K562 (cell line): ENCODE data around the gene CCDC77. TPM values are rescaled to one million over a fixed set of nuclear protein-coding genes. Genes with fewer than 3 reads are reported as not detected.

ENCODE experiments used
- ATAC-seq: fragments of 200-7000 bp; cut with Tn5 transposase; 3 replicates; pipeline ENCODE4 v1.9.1; 2020; ENCODE audit warnings: moderate library complexity
- Bru-seq: library from RNA; stranded (reverse); fragments of 400-500 nt; gene quantifications from one replicate; lab custom pipeline; 2021; lab: Mats Ljungman, UMichigan
- BruChase-seq, 2 experiments: library from RNA; stranded (reverse); fragments of 400-500 nt; gene quantifications; one replicate each; lab custom pipeline; 2021; lab: Mats Ljungman, UMichigan
- BruUV-seq: library from RNA; stranded (reverse); fragments of 400-500 nt; replicated peaks from 2 replicates; lab custom pipeline; 2021; lab: Mats Ljungman, UMichigan
- CTCF ChIA-PET: fragments of 300-600 bp; formaldehyde crosslinking; extraction: SDS; loops from one replicate; lab custom pipeline; 2021; ENCODE audit warnings: low intra/inter-chr PET ratio; lab: Yijun Ruan, JAX
- POLR2A ChIA-PET: fragments of 300-600, 350-650 bp; sonication (Branson Sonifier 250); formaldehyde crosslinking; extraction: SDS; loops from one replicate; lab custom pipeline; 2021; ENCODE audit warnings: antibody characterized with exemption, inconsistent platforms; lab: Yijun Ruan, JAX
- DNase-seq, 4 experiments: peaks; one replicate each; pipeline versions ENCODE4 v3.0.0 to v3.0.0-alpha.2; 2011 to 2018; ENCODE audit warnings: low spot score in 3 of 4, mixed read lengths in 3 of 4; ENCODE audit errors: extremely low read depth in 1 of 4
- FAIRE-seq: peaks from 2 replicates; lab custom pipeline; 2011; peaks lifted over from hg19 to GRCh38; lab: Jason Lieb, UNC
- H2AFZ ChIP-seq: 2 replicates; pipeline ENCODE4 v1.6.0; 2011; ENCODE audit warnings: low read depth, low read length, control low read depth, inconsistent platforms
- H3K27ac ChIP-seq: fragments of 200-600 bp; 3 replicates; pipeline ENCODE4 v1.8.0; 2011; ENCODE audit warnings: low read depth, mild to moderate bottlenecking, control low read depth, inconsistent platforms, low read length, moderate library complexity, mixed read lengths; ENCODE audit errors: extremely low read depth
- H3K27me3 ChIP-seq, 2 experiments: fragments of 300-600 bp in 1 of 2; 2 replicates in 1 of 2; 3 replicates in 1 of 2; pipeline versions ENCODE4 v1.6.0 to v1.8.0; 2011; ENCODE audit warnings: inconsistent platforms in 2 of 2, low read length in 2 of 2, mild to moderate bottlenecking in 1 of 2, mixed read lengths in 1 of 2, moderate library complexity in 1 of 2; ENCODE audit not compliant: control insufficient read depth in 2 of 2, insufficient read depth in 2 of 2
- H3K36me3 ChIP-seq: fragments of 300-600 bp; 3 replicates; pipeline ENCODE4 v1.8.0; 2011; ENCODE audit warnings: mild to moderate bottlenecking, low read length, inconsistent platforms; ENCODE audit not compliant: control insufficient read depth, insufficient read depth
- H3K4me1 ChIP-seq, 2 experiments: fragments of 200-600 bp in 1 of 2; replicated peaks in 1 of 2; 2 replicates in 1 of 2; 3 replicates in 1 of 2; pipeline versions ENCODE4 v1.5.1 to v1.8.0; 2011; ENCODE audit warnings: inconsistent platforms in 2 of 2, low read length in 2 of 2, mild to moderate bottlenecking in 1 of 2, mixed read lengths in 1 of 2, moderate library complexity in 1 of 2; ENCODE audit not compliant: control insufficient read depth in 2 of 2, insufficient read depth in 2 of 2
- H3K4me2 ChIP-seq: 2 replicates; pipeline ENCODE4 v1.6.1; 2011; ENCODE audit warnings: low read length, control low read depth, inconsistent platforms, mixed read lengths; ENCODE audit not compliant: insufficient read depth
- H3K4me3 ChIP-seq: fragments of 200-600 bp; sonication (generic), shearing (Covaris generic); 2 replicates; pipeline ENCODE4 v1.5.1; 2016; ENCODE audit warnings: control low read depth, inconsistent platforms
- H3K79me2 ChIP-seq: fragments of 200-600 bp; 3 replicates; pipeline ENCODE4 v1.8.0; 2011; ENCODE audit warnings: low read length, inconsistent platforms; ENCODE audit not compliant: control insufficient read depth, insufficient read depth
- H3K9ac ChIP-seq, 2 experiments: 2 replicates each; pipeline versions ENCODE4 v1.6.0 to v1.6.1; 2011; ENCODE audit warnings: low read depth in 2 of 2, low read length in 2 of 2, control low read depth in 1 of 2, inconsistent platforms in 1 of 2, mild to moderate bottlenecking in 1 of 2, mixed read lengths in 1 of 2; ENCODE audit not compliant: insufficient read depth in 1 of 2
- H3K9me1 ChIP-seq: one replicate; pipeline ENCODE4 v1.6.0; 2011; ENCODE audit warnings: inconsistent platforms, mild to moderate bottlenecking, low read length, moderate library complexity; ENCODE audit not compliant: control insufficient read depth, insufficient read depth
- H3K9me3 ChIP-seq: replicated peaks from 2 replicates; pipeline ENCODE4 v1.5.1; 2011; ENCODE audit warnings: low read depth, low read length, inconsistent platforms; ENCODE audit not compliant: control insufficient read depth, insufficient read depth
- H4K20me1 ChIP-seq: replicated peaks from 2 replicates; pipeline ENCODE4 v1.6.1; 2011; ENCODE audit warnings: low read length, inconsistent platforms, mixed read lengths; ENCODE audit not compliant: control insufficient read depth, insufficient read depth
- DPF2 ChIP-seq: fragments of 450-650 bp; IDR thresholded peaks from 2 replicates; pipeline ENCODE4 v1.6.1; 2016
- NFATC3 ChIP-seq: fragments of 450-650 bp; IDR thresholded peaks from 2 replicates; pipeline ENCODE4 v1.6.1; 2017; ENCODE audit warnings: mild to moderate bottlenecking
- RBM17 ChIP-seq: fragments of 200-400 bp; formaldehyde crosslinking; IDR thresholded peaks from 2 replicates; pipeline ENCODE4 v1.6.1; 2017; ENCODE audit warnings: low read depth, mild to moderate bottlenecking, low read length, borderline replicate concordance
- SAP30 ChIP-seq: fragments of 200-600 bp; sonication (generic); IDR thresholded peaks from 2 replicates; pipeline ENCODE4 v1.6.1; 2012; ENCODE audit warnings: borderline replicate concordance, low read depth, mild to moderate bottlenecking, moderate library complexity, low read length, control low read depth, inconsistent platforms; ENCODE audit not compliant: insufficient read depth, poor library complexity, severe bottlenecking
- SMARCC2 ChIP-seq: fragments of 450-650 bp; IDR thresholded peaks from 2 replicates; pipeline ENCODE4 v1.6.1; 2017; ENCODE audit warnings: antibody characterized with exemption, moderate library complexity, mild to moderate bottlenecking, low read depth
- SRSF3 ChIP-seq: fragments of 200-400 bp; formaldehyde crosslinking; IDR thresholded peaks from 2 replicates; pipeline ENCODE4 v1.6.1; 2016; ENCODE audit warnings: mild to moderate bottlenecking, low read length, moderate library complexity; ENCODE audit not compliant: insufficient read depth
- SRSF9 ChIP-seq: fragments of 200-400 bp; formaldehyde crosslinking; IDR thresholded peaks from 2 replicates; pipeline ENCODE4 v1.6.1; 2017; ENCODE audit warnings: low read depth, low read length, borderline replicate concordance
- TOE1 ChIP-seq, 2 experiments: fragments of 450-650 bp in 1 of 2; sonication (generic) in 1 of 2; formaldehyde crosslinking in 1 of 2; IDR thresholded peaks; 2 replicates each; pipeline versions ENCODE4 v1.7.1 to v1.8.0; 2016 to 2022; ENCODE audit warnings: borderline replicate concordance in 2 of 2, mild to moderate bottlenecking in 2 of 2, antibody characterized with exemption in 1 of 2, inconsistent platforms in 1 of 2, low read depth in 1 of 2, missing genetic modification reagents in 1 of 2, moderate library complexity in 1 of 2
- ZNF133 ChIP-seq: fragments of 250-450 bp; sonication (Bioruptor Pico); IDR thresholded peaks from 2 replicates; pipeline ENCODE4 v1.4.0; 2020; ENCODE audit warnings: mild to moderate bottlenecking
- ZNF143 ChIP-seq: sonication (generic); formaldehyde crosslinking; IDR thresholded peaks from 2 replicates; pipeline ENCODE4 v1.9.0; 2022; ENCODE audit warnings: mild to moderate bottlenecking, missing genetic modification reagents
- ZNF436 ChIP-seq: fragments of 250-450, 450-650 bp; sonication (Bioruptor Pico); formaldehyde crosslinking; IDR thresholded peaks from 2 replicates; pipeline ENCODE4 v1.7.0; 2020; ENCODE audit warnings: mild to moderate bottlenecking
- ZNF518B ChIP-seq: fragments of 250-450 bp; sonication (Bioruptor Pico); IDR thresholded peaks from 2 replicates; pipeline ENCODE4 v1.5.0; 2021; ENCODE audit warnings: mild to moderate bottlenecking, moderate library complexity
- WGBS: fragments of 100-300 bp; shearing (Covaris generic); methylation state at CpG from one replicate; pipeline ENCODE4 v1.1.6; 2016; ENCODE audit warnings: low coverage, mixed read lengths; ENCODE audit not compliant: insufficient coverage; ENCODE audit errors: missing lambda C conversion rate; 5-methylcytosine and 5-hydroxymethylcytosine counted together
- in situ Hi-C: fragments of 300-500 bp; cut with MboI; formaldehyde crosslinking; loops from 4 replicates; pipeline ENCODE4 v1.15.0; 2018; ENCODE audit warnings: inconsistent platforms, mixed read lengths
- intact Hi-C: fragments of 100-400 bp; cut with micrococcal nuclease; formaldehyde crosslinking; loops from 2 replicates; pipeline ENCODE4 v1.14.2; 2022
- long read RNA-seq, 3 experiments: library from polyadenylated mRNA in 2 of 3; library from RNA in 1 of 3; unstranded in 2 of 3; stranded (forward) in 1 of 3; transcript quantifications; one replicate each; pipeline ENCODE4 v2.0.0, GENCODE V29; 2019 to 2022
- polyA minus RNA-seq, 3 experiments: library from RNA; depleted of rRNA, polyadenylated mRNA; stranded (reverse); fragments of >200 nt; gene quantifications; 2 replicates each; pipeline ENCODE4 v1.2.3, GENCODE V29; 2011
- polyA plus RNA-seq, 8 experiments: library from polyadenylated mRNA; depleted of rRNA in 4 of 8; stranded (reverse) in 5 of 8; unstranded in 3 of 8; fragments of >200 nt; fragmentation: Nextera tagmentation in 2 of 8; fragmentation: Illumina TruSeq in 1 of 8; extraction: Ambion mirVana in 2 of 8; extraction: Trizol in 1 of 8; gene quantifications; 2 replicates each; pipeline versions ENCODE4 v1.2.1 to v1.2.3, GENCODE V29; 2011 to 2014; ENCODE audit warnings: inconsistent platforms in 1 of 8, missing spikeins in 1 of 8
- total RNA-seq, 7 experiments: library from RNA; depleted of rRNA in 6 of 7; stranded (reverse); fragments of >200 nt in 6 of 7; fragmentation: Illumina TruSeq in 2 of 7; extraction: Trizol in 2 of 7; gene quantifications; 2 replicates each; pipeline versions ENCODE4 v1.2.1 to v1.2.3, GENCODE V29; 2011 to 2021; ENCODE audit warnings: low replicate concordance in 1 of 7

The CCDC77 gene
- 31.2 and 51.0 TPM in 2 replicates for total RNA-seq (2011; cell fraction: chromatin; rRNA removed; ENCODE audit: low replicate concordance)
- 13.5 and 18.4 TPM in 2 replicates for total RNA-seq (2011; cell fraction: nucleolus; rRNA removed)
- 18.8 and 20.5 TPM in 2 replicates for total RNA-seq (2011; cell fraction: nucleoplasm; rRNA removed)
- 15.8 and 21.6 TPM in 2 replicates for total RNA-seq (2014; rRNA removed)
- total RNA-seq (2014; rRNA removed; fragmentation: Illumina TruSeq; extraction: Trizol) = 26.5 and 27.8 TPM in 2 replicates
- total RNA-seq (2015; rRNA removed; fragmentation: Illumina TruSeq; extraction: Trizol) = 21.0 and 22.2 TPM in 2 replicates
- total RNA-seq (2021) = 10.5 and 11.9 TPM in 2 replicates
- 16.1 and 16.3 TPM in 2 replicates for polyA plus RNA-seq (2011; rRNA removed)
- polyA plus RNA-seq (2011; cell fraction: cytosol; rRNA removed) = 3.0 and 5.9 TPM in 2 replicates
- polyA plus RNA-seq (2011; cell fraction: nucleus; rRNA removed) = 11.5 and 14.2 TPM in 2 replicates
- polyA plus RNA-seq (2012) = 9.5 and 10.3 TPM in 2 replicates
- 21.2 and 21.8 TPM in 2 replicates for polyA plus RNA-seq (2014; fragmentation: Illumina TruSeq; extraction: Trizol)
- 10 to 100 TPM; 11.8 to 17.8 TPM for polyA plus RNA-seq (2014; fragmentation: Nextera tagmentation; extraction: Ambion mirVana)
- polyA plus RNA-seq (2014; rRNA removed) = 14.8 and 26.4 TPM in 2 replicates
- 16.5 and 25.1 TPM in 2 replicates for polyA minus RNA-seq (2011; rRNA and poly(A)+ RNA removed)
- polyA minus RNA-seq (2011; cell fraction: cytosol; rRNA and poly(A)+ RNA removed) = 5.0 and 10.1 TPM in 2 replicates
- 6.5 and 13.8 TPM in 2 replicates for polyA minus RNA-seq (2011; cell fraction: nucleus; rRNA and poly(A)+ RNA removed)
- Bru-seq, nascent RNA = percentile 59 among the genes with signal in this experiment
- BruChase-seq, experiment 1, labeled RNA remaining after a 2-hour chase = percentile 62 among the genes with signal in this experiment
- BruChase-seq, experiment 2, labeled RNA remaining after a 6-hour chase = percentile 63 among the genes with signal in this experiment
- long read RNA-seq, experiment 1, transcript CCDC77-202 (12 exons, 2,253 nt) = major isoform, 9 of 24 reads
- long read RNA-seq, experiment 1, partial matches to known transcripts = 2 of 24 reads
- long read RNA-seq, experiment 1, other reads (novel, unspliced or antisense) = 9 of 24 reads
- long read RNA-seq, experiment 2, partial matches to known transcripts = 1 of 5 reads
- long read RNA-seq, experiment 2, other reads (novel, unspliced or antisense) = 2 of 5 reads
- long read RNA-seq, experiment 3, partial matches to known transcripts = 9 of 18 reads
- long read RNA-seq, experiment 3, other reads (novel, unspliced or antisense) = 4 of 18 reads

GRCh38 chr12:401235-402028 lies at the start of gene CCDC77:
Gene CCDC77 (plus strand): TSS chr12:401644. CDS start chr12:409384, 7,740 bp downstream.
- Histone ChIP-seq H3K36me3 (peaks cover 4% of the 10 kb centered on the region; the same call in 1 of the 3 replicates), H3K79me2 (peaks cover 10% of the 10 kb centered on the region), H3K9ac (peak within 1 kb of the TSS; percentile 81 to 96), H3K9me3 (no peaks in the 10 kb centered on the region), H3K4me2 (peak within 1 kb of the TSS; percentile 84), H3K27ac (peak within 1 kb of the TSS; percentile 80), H3K4me3 (peak within 1 kb of the TSS; percentile 67), H3K4me1 (peaks cover 7 to 8% of the 10 kb centered on the region in 2 experiments; a peak in 3 of 5 replicates), H3K27me3 (no peaks in the 10 kb centered on the region), H3K9me1 (no peaks in the 10 kb centered on the region), H2AFZ (peak within 1 kb of the TSS; percentile 99), H4K20me1 (peaks cover 5% of the 10 kb centered on the region; the same call in 1 of the 2 replicates)
- intact Hi-C loops (no loop called here), in situ Hi-C loops (no loop called here)
- WGBS = 1% methylated on average over 43 of the region's 45 CpGs
- ChIA-PET CTCF (no interaction called here), POLR2A (interaction anchor here (0.6 to 3.0 kb wide), 10 partner anchors 8 to 587 kb away, joined by 3 to 13 read pairs (median 3); partner anchors contain the start of gene KDM5A)
- BruUV-seq = no TSS peak
- DNase-seq (peak; percentile 92 to 95 (median 93)), FAIRE-seq (peak; percentile 96), ATAC-seq (peak; percentile 99)
- TF ChIP-seq ZNF436 (CRISPR knock-in tag) = no peak
- no peak for TF ChIP-seq ZNF518B (CRISPR knock-in tag)
- no peak for TF ChIP-seq SRSF3
- no peak for TF ChIP-seq SMARCC2
- peak; percentile 82 for TF ChIP-seq SAP30
- no peak for TF ChIP-seq DPF2
- no peak for TF ChIP-seq NFATC3
- TF ChIP-seq TOE1 (IDR thresholded peaks at IDR 0.05; ENCODE audit: borderline replicate concordance) = no peak; the same call in 1 of the 2 replicates
- TF ChIP-seq TOE1 (CRISPR knock-in tag; IDR thresholded peaks at IDR 0.05; ENCODE audit: borderline replicate concordance, low read depth) = no peak
- no peak for TF ChIP-seq RBM17
- no peak for TF ChIP-seq SRSF9
- no peak for TF ChIP-seq ZNF133 (CRISPR knock-in tag)
- TF ChIP-seq ZNF143 (CRISPR knock-in tag) = peak; percentile 93
